ENCODE data around the gene KSR1. TPM values are rescaled to one million over a fixed set of nuclear protein-coding genes. Genes with fewer than 3 reads are reported as not detected.

KSR1 gene
- total and polyA plus RNA-seq, 2 experiments from 2014 or later, result 0.98 to 2.5 TPM

GRCh38 chr17:27413315-27413714, 42.9 kb upstream of the KSR1 start:
- Histone ChIP-seq H3K4me1 (ENCODE audit: insufficient read depth) (peaks cover 8% of the 10 kb centered on the region), H3F3A (ENCODE audit: insufficient read depth) (no peaks in the 10 kb centered on the region), H4K20me1 (ENCODE audit: insufficient read depth) (no peaks in the 10 kb centered on the region), H3K27me3 (replicated peaks; ENCODE audit: insufficient read depth) (0 out of 2 replicates have a peak, but pooled peaks cover 4% of the 10 kb centered on the region), H3K4me2 (ENCODE audit: unreplicated experiment) (no peak overlapping the region), H3K4me3 (no peak overlapping the region), H3K27ac (no peak overlapping the region), H3K9ac (no peak overlapping the region), H2AFZ (no peak overlapping the region), H3K79me2 (ENCODE audit: insufficient read depth) (no peaks in the 10 kb centered on the region), H3K9me3 (ENCODE audit: low read depth) (no peaks in the 10 kb centered on the region), H3K9me2 (ENCODE audit: insufficient read depth) (no peaks in the 10 kb centered on the region), H3K36me3 (ENCODE audit: low read depth) (no peaks in the 10 kb centered on the region)
- in situ Hi-C loops (cut with MboI), result no loop called here
- TF ChIP-seq EZH2 (IDR thresholded peaks at IDR 0.05; ENCODE audit: insufficient read depth, poor library complexity, severe bottlenecking), result no peak
- no peak for TF ChIP-seq EZH2phosphoT487 (IDR thresholded peaks at IDR 0.05; ENCODE audit: insufficient read depth, low read depth)
- 26 to 54% methylated on average over 2 of the region's 2 CpGs for WGBS, 2 experiments (ENCODE audit: low coverage in 1 of 2, low lambda C conversion rate in 2 of 2, missing lambda C conversion rate in 2 of 2)
- no peak for DNase-seq

- in situ Hi-C loops (cut with MboI), result no loop called here
Observed at GRCh38 chr17:27413792-27414191, 42.5 kb upstream of the KSR1 start.

GRCh38 chr17:27414271-27414670, 42.0 kb upstream of the KSR1 start:
- Histone ChIP-seq H3K9ac (no peak overlapping the region), H3K9me2 (ENCODE audit: insufficient read depth) (no peaks in the 10 kb centered on the region), H3K4me1 (ENCODE audit: insufficient read depth) (no peaks in the 10 kb centered on the region), H2AFZ (no peak overlapping the region), H3K4me3 (no peak overlapping the region), H3K27me3 (replicated peaks; ENCODE audit: insufficient read depth) (0 out of 2 replicates have a peak, but pooled peaks cover 4% of the 10 kb centered on the region), H3K27ac (no peak overlapping the region), H4K20me1 (ENCODE audit: insufficient read depth) (no peaks in the 10 kb centered on the region), H3K79me2 (ENCODE audit: insufficient read depth) (no peaks in the 10 kb centered on the region), H3F3A (ENCODE audit: insufficient read depth) (no peaks in the 10 kb centered on the region), H3K9me3 (ENCODE audit: low read depth) (no peaks in the 10 kb centered on the region), H3K4me2 (ENCODE audit: unreplicated experiment) (no peak overlapping the region), H3K36me3 (ENCODE audit: low read depth) (no peaks in the 10 kb centered on the region)
- in situ Hi-C loops (cut with MboI), result no loop called here
- WGBS, 2 experiments (ENCODE audit: low coverage in 1 of 2, low lambda C conversion rate in 2 of 2, missing lambda C conversion rate in 2 of 2), result 70 to 73% methylated on average over 3 of the region's 3 CpGs
- DNase-seq, result peak; percentile 29
- TF ChIP-seq EZH2 (IDR thresholded peaks at IDR 0.05; ENCODE audit: insufficient read depth, poor library complexity, severe bottlenecking) (no peak), EZH2phosphoT487 (IDR thresholded peaks at IDR 0.05; ENCODE audit: insufficient read depth, low read depth) (no peak)

More at GRCh38 chr17:27413792-27414191, 42.5 kb upstream of the KSR1 start:
- H3K4me1 ChIP-seq (ENCODE audit: insufficient read depth), result peaks cover 4% of the 10 kb centered on the region
- H3K27me3 ChIP-seq (replicated peaks; ENCODE audit: insufficient read depth), result 0 out of 2 replicates have a peak, but pooled peaks cover 4% of the 10 kb centered on the region
- no peaks in the 10 kb centered on the region for H3K9me2 ChIP-seq (ENCODE audit: insufficient read depth)
- H4K20me1 ChIP-seq (ENCODE audit: insufficient read depth), result no peaks in the 10 kb centered on the region
- no peak overlapping the region for H3K9ac ChIP-seq
- no peaks in the 10 kb centered on the region for H3K9me3 ChIP-seq (ENCODE audit: low read depth)
- H3K4me3 ChIP-seq, result no peak overlapping the region
- H3K79me2 ChIP-seq (ENCODE audit: insufficient read depth), result no peaks in the 10 kb centered on the region
- no peaks in the 10 kb centered on the region for H3K36me3 ChIP-seq (ENCODE audit: low read depth)
- no peak overlapping the region for H3K4me2 ChIP-seq (ENCODE audit: unreplicated experiment)
- 89 to 95% methylated on average over 3 of the region's 3 CpGs for WGBS, 2 experiments (ENCODE audit: low coverage in 1 of 2, low lambda C conversion rate in 2 of 2, missing lambda C conversion rate in 2 of 2)
- DNase-seq, result no peak
- H3F3A ChIP-seq (ENCODE audit: insufficient read depth), result no peaks in the 10 kb centered on the region
- TF ChIP-seq EZH2 (IDR thresholded peaks at IDR 0.05; ENCODE audit: insufficient read depth, poor library complexity, severe bottlenecking), result no peak
- TF ChIP-seq EZH2phosphoT487 (IDR thresholded peaks at IDR 0.05; ENCODE audit: insufficient read depth, low read depth), result no peak
- no peak overlapping the region for H2AFZ ChIP-seq
- no peak overlapping the region for H3K27ac ChIP-seq

- Histone ChIP-seq H3K79me2 (ENCODE audit: insufficient read depth) (no peaks in the 10 kb centered on the region), H3K9ac (no peak overlapping the region), H3K4me1 (ENCODE audit: insufficient read depth) (no peaks in the 10 kb centered on the region), H3K36me3 (ENCODE audit: low read depth) (no peaks in the 10 kb centered on the region), H2AFZ (no peak overlapping the region), H3K27me3 (replicated peaks; ENCODE audit: insufficient read depth) (0 out of 2 replicates have a peak, but pooled peaks cover 4% of the 10 kb centered on the region), H3K9me3 (ENCODE audit: low read depth) (no peaks in the 10 kb centered on the region), H4K20me1 (ENCODE audit: insufficient read depth) (no peaks in the 10 kb centered on the region), H3K9me2 (ENCODE audit: insufficient read depth) (no peaks in the 10 kb centered on the region), H3K27ac (no peak overlapping the region), H3K4me3 (no peak overlapping the region), H3F3A (ENCODE audit: insufficient read depth) (no peaks in the 10 kb centered on the region), H3K4me2 (ENCODE audit: unreplicated experiment) (no peak overlapping the region)
- no peak for TF ChIP-seq EZH2 (IDR thresholded peaks at IDR 0.05; ENCODE audit: insufficient read depth, poor library complexity, severe bottlenecking)
- no peak for TF ChIP-seq EZH2phosphoT487 (IDR thresholded peaks at IDR 0.05; ENCODE audit: insufficient read depth, low read depth)
- no peak for DNase-seq
- in situ Hi-C loops (cut with MboI), result no loop called here
- 82 to 85% methylated on average over 6 of the region's 6 CpGs for WGBS, 2 experiments (ENCODE audit: low coverage in 1 of 2, low lambda C conversion rate in 2 of 2, missing lambda C conversion rate in 2 of 2)
Observed at GRCh38 chr17:27414694-27415093, 41.6 kb upstream of the KSR1 start.

All from GM23248 (cell line).